Activated CD8-positive, alpha-beta T cell treated with anti-CD3 and anti-CD28 coated beads for 36 hours (primary cell): ENCODE measurements around the gene SOS1. TPM values are rescaled to one million over a fixed set of nuclear protein-coding genes. Genes with fewer than 3 reads are reported as not detected.
"Not testable (repeated sequence)": the region's sequence is repeated elsewhere in the genome, so short reads cannot be mapped to it uniquely, and the experiment has no call there.

ENCODE experiments used
- ATAC-seq: fragments of 200-7000 bp; cut with Tn5 transposase; one replicate; pipeline ENCODE4 v1.10.0; 2021; ENCODE audit warnings: mild to moderate bottlenecking, moderate library complexity
- CTCF ChIA-PET: fragments of 350-600 bp; sonication (Branson Sonifier 250); formaldehyde crosslinking; loops from one replicate; lab custom pipeline; 2021; ENCODE audit warnings: antibody characterized with exemption; lab: Charles Lee
- POLR2A ChIA-PET: fragments of 350-600 bp; sonication (Branson Sonifier 250); formaldehyde crosslinking; loops from one replicate; lab custom pipeline; 2021; ENCODE audit warnings: antibody characterized with exemption; lab: Charles Lee
- DNase-seq: peaks from one replicate; pipeline ENCODE4 v3.0.0-alpha.2; 2020
- H3K27ac Mint-ChIP-seq: one replicate; pipeline ENCODE4 v1.8.0; 2021; ENCODE audit warnings: mild to moderate bottlenecking, mixed read lengths
- H3K27me3 Mint-ChIP-seq: one replicate; pipeline ENCODE4 v1.8.0; 2021; ENCODE audit warnings: mixed read lengths
- H3K36me3 Mint-ChIP-seq: one replicate; pipeline ENCODE4 v1.8.0; 2021; ENCODE audit warnings: low read depth, mixed read lengths
- H3K4me1 Mint-ChIP-seq: one replicate; pipeline ENCODE4 v1.8.0; 2021; ENCODE audit warnings: low read depth, mixed read lengths
- H3K4me3 Mint-ChIP-seq: one replicate; pipeline ENCODE4 v1.8.0; 2021; ENCODE audit warnings: mild to moderate bottlenecking, moderate library complexity, mixed read lengths
- H3K9me3 Mint-ChIP-seq: one replicate; pipeline ENCODE4 v1.8.0; 2021; ENCODE audit warnings: mixed read lengths
- CTCF ChIP-seq: fragments of 200-600 bp; IDR thresholded peaks from one replicate; pipeline ENCODE4 v1.8.0; 2022; ENCODE audit warnings: antibody characterized with exemption, mild to moderate bottlenecking
- intact Hi-C: fragments of 100-400 bp; cut with micrococcal nuclease; formaldehyde crosslinking; loops from one replicate; pipeline ENCODE4 v1.10.0; 2022
- total RNA-seq, 2 experiments: library from RNA; stranded (reverse); gene quantifications; one replicate each; pipeline ENCODE4 v1.2.3, GENCODE V29; 2021

SOS1 gene
- total RNA-seq, 2 experiments from 2014 or later = 43.6 to 56.8 TPM

GRCh38 chr2:39061280-39061679, 59.6 kb downstream of the SOS1 start:
- intact Hi-C loops = no loop called here
- peak overlapping the region; percentile 20 for H3K27ac Mint-ChIP-seq
- no peaks in the 10 kb centered on the region for H3K9me3 Mint-ChIP-seq
- H3K36me3 Mint-ChIP-seq = peaks cover 7% of the 10 kb centered on the region
- no peak overlapping the region for H3K4me3 Mint-ChIP-seq
- POLR2A ChIA-PET = interaction anchor here (0.6 to 0.8 kb wide), 3 partner anchors 60 to 167 kb away, joined by 3 read pairs; no protein-coding TSS in a partner anchor
- peaks cover 17% of the 10 kb centered on the region for H3K4me1 Mint-ChIP-seq
- no peak for ATAC-seq
- H3K27me3 Mint-ChIP-seq = no peaks in the 10 kb centered on the region
- CTCF ChIA-PET = interaction anchor here (0.9 to 15.8 kb wide), 4 partner anchors 57 to 171 kb away, joined by 4 to 326 read pairs (median 22); partner anchors contain the start of gene SOS1
- no peak for TF ChIP-seq CTCF
- no peak for DNase-seq

GRCh38 chr2:39059366-39059952, 61.4 kb downstream of the SOS1 start:
- DNase-seq (no peak), ATAC-seq (no peak)
- Mint-ChIP-seq H3K9me3 (no peaks in the 10 kb centered on the region), H3K27ac (no peak overlapping the region), H3K4me3 (no peak overlapping the region), H3K4me1 (peaks cover 12% of the 10 kb centered on the region), H3K27me3 (no peaks in the 10 kb centered on the region), H3K36me3 (peaks cover 11% of the 10 kb centered on the region)
- peak; percentile 82 for TF ChIP-seq CTCF
- ChIA-PET POLR2A (no interaction called here), CTCF (interaction anchor here (0.6 to 15.8 kb wide), 25 partner anchors 10 to 186 kb away, joined by 3 to 326 read pairs (median 4); partner anchors contain the start of gene SOS1)
- intact Hi-C loops = loop anchor here (1.0 to 5.0 kb wide), 2 partner anchors 63 to 169 kb away; partner anchors contain the start of gene SOS1

GRCh38 chr2:39058101-39058500, 62.8 kb downstream of the SOS1 start:
- TF ChIP-seq CTCF = no peak
- Mint-ChIP-seq H3K27me3 (no peaks in the 10 kb centered on the region), H3K4me1 (peaks cover 9% of the 10 kb centered on the region), H3K4me3 (no peak overlapping the region), H3K9me3 (no peaks in the 10 kb centered on the region), H3K27ac (no peak overlapping the region), H3K36me3 (peaks cover 20% of the 10 kb centered on the region)
- DNase-seq = no peak
- no peak for ATAC-seq
- intact Hi-C loops = loop anchor here (5.0 kb wide), 1 partner anchor 64 kb away; the partner anchor contains the start of gene SOS1
- POLR2A ChIA-PET = no interaction called here
- CTCF ChIA-PET = interaction anchor here (1.0 to 15.8 kb wide), 15 partner anchors 11 to 672 kb away, joined by 3 to 326 read pairs (median 6); partner anchors contain the start of gene SOS1

- H3K4me1 Mint-ChIP-seq, H3K4me3 Mint-ChIP-seq, CTCF ChIA-PET, POLR2A ChIA-PET, ATAC-seq, intact Hi-C loops, H3K27me3 Mint-ChIP-seq, H3K27ac Mint-ChIP-seq, DNase-seq, H3K9me3 Mint-ChIP-seq: not testable (repeated sequence)
- H3K36me3 Mint-ChIP-seq = peaks cover 39% of the 10 kb centered on the region
These were observed 68.2 kb downstream of the SOS1 start for GRCh38 chr2:39052665-39053064.

GRCh38 chr2:39050109-39050508, 70.7 kb downstream of the SOS1 start:
- H3K4me3 Mint-ChIP-seq = no peak overlapping the region
- peaks cover 2% of the 10 kb centered on the region for H3K4me1 Mint-ChIP-seq
- H3K27me3 Mint-ChIP-seq = no peaks in the 10 kb centered on the region
- POLR2A ChIA-PET = no interaction called here
- no peaks in the 10 kb centered on the region for H3K9me3 Mint-ChIP-seq
- CTCF ChIA-PET = interaction anchor here (0.6 to 1.4 kb wide), 3 partner anchors 59 to 179 kb away, joined by 3 read pairs; no protein-coding TSS in a partner anchor
- intact Hi-C loops = no loop called here
- H3K27ac Mint-ChIP-seq = no peak overlapping the region
- ATAC-seq (no peak), DNase-seq (no peak)
- peaks cover 42% of the 10 kb centered on the region for H3K36me3 Mint-ChIP-seq
- no peak for TF ChIP-seq CTCF
